Measurements from ENCODE around the gene DLG3. TPM values are rescaled to one million over a fixed set of nuclear protein-coding genes. Genes with fewer than 3 reads are reported as not detected.

Gene DLG3
- polyA plus RNA-seq, 1 donor from 2014 or later = 66.5 TPM

GRCh38 chrX:70525733-70526132 lies 81.1 kb downstream of the DLG3 start:
- Histone ChIP-seq H3K4me3 (ENCODE audit: low read length) (no peak overlapping the region), H3K79me2 (replicated peaks; ENCODE audit: insufficient read depth, low read length) (no peaks in the 10 kb centered on the region), H3K27ac (ENCODE audit: low read length) (no peak overlapping the region)

GRCh38 chrX:70527053-70527452 lies 82.4 kb downstream of the DLG3 start:
- no peak overlapping the region for H3K4me3 ChIP-seq (ENCODE audit: low read length)
- H3F3A ChIP-seq (ENCODE audit: insufficient read depth, low read length, poor library complexity, severe bottlenecking) = no peaks in the 10 kb centered on the region
- H3K9me3 ChIP-seq (ENCODE audit: low read length) = no peaks in the 10 kb centered on the region
- no peaks in the 10 kb centered on the region for H4K20me1 ChIP-seq (ENCODE audit: insufficient read depth)
- H2AFZ ChIP-seq (ENCODE audit: low read depth, low read length) = no peak overlapping the region
- H3K27me3 ChIP-seq (ENCODE audit: insufficient read depth, low read depth, low read length) = no peaks in the 10 kb centered on the region
- no peak overlapping the region for H3K9ac ChIP-seq (ENCODE audit: low read length)
- no peak overlapping the region for H3K4me2 ChIP-seq (ENCODE audit: low read length)
- H3K9me2 ChIP-seq (ENCODE audit: insufficient read depth, low read length) = no peaks in the 10 kb centered on the region
- H3K79me2 ChIP-seq (replicated peaks; ENCODE audit: insufficient read depth, low read length) = no peaks in the 10 kb centered on the region
- no peaks in the 10 kb centered on the region for H3K36me3 ChIP-seq (ENCODE audit: insufficient read depth, low read length)
- no peak overlapping the region for H3K27ac ChIP-seq (ENCODE audit: low read length)
- TF ChIP-seq TAF1 (IDR thresholded peaks at IDR 0.05; ENCODE audit: low read depth) (no peak), EZH2 (IDR thresholded peaks at IDR 0.05; ENCODE audit: borderline replicate concordance, insufficient read depth, low read length, poor library complexity, severe bottlenecking) (no peak), EP300 (conservative IDR thresholded peaks at IDR 0.05; ENCODE audit: poor library complexity, severe bottlenecking) (no peak), MXI1 (conservative IDR thresholded peaks at IDR 0.05; ENCODE audit: poor library complexity, severe bottlenecking) (no peak), REST (IDR thresholded peaks at IDR 0.05; ENCODE audit: borderline replicate concordance) (no peak), RAD21 (conservative IDR thresholded peaks at IDR 0.05) (no peak), POLR2AphosphoS5 (IDR thresholded peaks at IDR 0.05) (no peak), SMC3 (conservative IDR thresholded peaks at IDR 0.05; ENCODE audit: poor library complexity) (no peak)

More at GRCh38 chrX:70525733-70526132, 81.1 kb downstream of the DLG3 start:
- TF ChIP-seq POLR2AphosphoS5 (IDR thresholded peaks at IDR 0.05) = no peak
- TF ChIP-seq SMC3 (conservative IDR thresholded peaks at IDR 0.05; ENCODE audit: poor library complexity) = no peak
- no peak for TF ChIP-seq EP300 (conservative IDR thresholded peaks at IDR 0.05; ENCODE audit: poor library complexity, severe bottlenecking)
- TF ChIP-seq RAD21 (conservative IDR thresholded peaks at IDR 0.05) = no peak
- TF ChIP-seq MXI1 (conservative IDR thresholded peaks at IDR 0.05; ENCODE audit: poor library complexity, severe bottlenecking) = no peak
- no peak for TF ChIP-seq REST (IDR thresholded peaks at IDR 0.05; ENCODE audit: borderline replicate concordance)
- TF ChIP-seq CTCF (IDR thresholded peaks at IDR 0.05; ENCODE audit: poor library complexity, severe bottlenecking) = no peak
- no peak for TF ChIP-seq TAF1 (IDR thresholded peaks at IDR 0.05; ENCODE audit: low read depth)
- no peak for TF ChIP-seq EZH2 (IDR thresholded peaks at IDR 0.05; ENCODE audit: borderline replicate concordance, insufficient read depth, low read length, poor library complexity, severe bottlenecking)
- Histone ChIP-seq H4K20me1 (ENCODE audit: insufficient read depth) (no peaks in the 10 kb centered on the region), H2AFZ (ENCODE audit: low read depth, low read length) (no peak overlapping the region), H3F3A (ENCODE audit: insufficient read depth, low read length, poor library complexity, severe bottlenecking) (no peaks in the 10 kb centered on the region), H3K9me2 (ENCODE audit: insufficient read depth, low read length) (no peaks in the 10 kb centered on the region), H3K36me3 (ENCODE audit: insufficient read depth, low read length) (no peaks in the 10 kb centered on the region), H3K9ac (ENCODE audit: low read length) (no peak overlapping the region), H3K27me3 (ENCODE audit: insufficient read depth, low read depth, low read length) (no peaks in the 10 kb centered on the region), H3K4me2 (ENCODE audit: low read length) (no peak overlapping the region), H3K9me3 (ENCODE audit: low read length) (no peaks in the 10 kb centered on the region)

Data from neural cell (in vitro differentiated cells).